NCI-H2227 (cell line): ENCODE data around the gene NAA60.
"Not testable (repeated sequence)": the region's sequence is repeated elsewhere in the genome, so short reads cannot be mapped to it uniquely, and the experiment has no call there.

ENCODE experiments used
- DNase-seq: peaks from one replicate; lab custom pipeline; 2025; ENCODE audit not compliant: unreplicated experiment; lab: John Stamatoyannopoulos, UW

Gene NAA60

GRCh38 chr16:3461151-3461550 lies 17.7 kb downstream of the NAA60 start:
- no peak for DNase-seq

- no peak for DNase-seq
Measured at GRCh38 chr16:3465301-3465700, 21.8 kb downstream of the NAA60 start.

GRCh38 chr16:3465911-3466584 lies 22.6 kb downstream of the NAA60 start:
- DNase-seq: no peak

- DNase-seq: no peak
Measured at GRCh38 chr16:3467182-3467581, 23.7 kb downstream of the NAA60 start.

- no peak for DNase-seq
Measured at GRCh38 chr16:3467921-3468320, 24.4 kb downstream of the NAA60 start.

GRCh38 chr16:3468501-3468900 lies 25.0 kb downstream of the NAA60 start:
- no peak for DNase-seq

GRCh38 chr16:3469736-3470135 lies 26.3 kb downstream of the NAA60 start:
- no peak for DNase-seq

GRCh38 chr16:3470723-3471122 lies 27.2 kb downstream of the NAA60 start:
- no peak for DNase-seq

- DNase-seq: no peak
Measured at GRCh38 chr16:3471518-3472176, 28.2 kb downstream of the NAA60 start.

- no peak for DNase-seq
Measured at GRCh38 chr16:3472878-3473595, 29.6 kb downstream of the NAA60 start.

- DNase-seq: not testable (repeated sequence)
Measured at GRCh38 chr16:3473596-3473943, 30.1 kb downstream of the NAA60 start.

GRCh38 chr16:3474136-3474779 lies 30.8 kb downstream of the NAA60 start:
- DNase-seq: no peak

- not testable (repeated sequence) for DNase-seq
Measured at GRCh38 chr16:3474870-3475269, 31.4 kb downstream of the NAA60 start.

- DNase-seq: no peak
Measured at GRCh38 chr16:3475604-3476375, 32.3 kb downstream of the NAA60 start.

GRCh38 chr16:3476409-3476808 lies 32.9 kb downstream of the NAA60 start:
- no peak for DNase-seq

GRCh38 chr16:3478242-3478925 lies 34.9 kb downstream of the NAA60 start:
- DNase-seq: no peak

GRCh38 chr16:3479654-3480216 lies 36.3 kb downstream of the NAA60 start:
- no peak for DNase-seq

- no peak for DNase-seq
Measured at GRCh38 chr16:3480901-3481695, 37.6 kb downstream of the NAA60 start.
